Measurements from ENCODE around the gene FOXP1.

FOXP1 gene

GRCh38 chr3:71618538-71618937 lies 35.0 kb upstream of the FOXP1 start:
- no peak for DNase-seq (ENCODE audit: low read depth)
- no peak for TF ChIP-seq CTCF (IDR thresholded peaks at IDR 0.05; ENCODE audit: low read depth, low read length, missing control alignments)
- no peak overlapping the region for H3K4me3 ChIP-seq (ENCODE audit: low read depth, low read length)

- no peak for DNase-seq (ENCODE audit: low read depth)
- H3K4me3 ChIP-seq (ENCODE audit: low read depth, low read length), result no peak overlapping the region
- TF ChIP-seq CTCF (IDR thresholded peaks at IDR 0.05; ENCODE audit: low read depth, low read length, missing control alignments), result no peak
Measured at GRCh38 chr3:71616571-71617021, 33.1 kb upstream of the FOXP1 start.

GRCh38 chr3:71614869-71615268 lies 31.3 kb upstream of the FOXP1 start:
- H3K4me3 ChIP-seq (ENCODE audit: low read depth, low read length), result no peak overlapping the region
- no peak for DNase-seq (ENCODE audit: low read depth)
- no peak for TF ChIP-seq CTCF (IDR thresholded peaks at IDR 0.05; ENCODE audit: low read depth, low read length, missing control alignments)

GRCh38 chr3:71614426-71614825 lies 30.9 kb upstream of the FOXP1 start:
- DNase-seq (ENCODE audit: low read depth), result no peak
- TF ChIP-seq CTCF (IDR thresholded peaks at IDR 0.05; ENCODE audit: low read depth, low read length, missing control alignments), result no peak
- no peak overlapping the region for H3K4me3 ChIP-seq (ENCODE audit: low read depth, low read length)

GRCh38 chr3:71611099-71611498 lies 27.6 kb upstream of the FOXP1 start:
- no peak for TF ChIP-seq CTCF (IDR thresholded peaks at IDR 0.05; ENCODE audit: low read depth, low read length, missing control alignments)
- no peak for DNase-seq (ENCODE audit: low read depth)
- H3K4me3 ChIP-seq (ENCODE audit: low read depth, low read length), result no peak overlapping the region

GRCh38 chr3:71607364-71607763 lies 23.8 kb upstream of the FOXP1 start:
- DNase-seq (ENCODE audit: low read depth), result no peak
- no peak for TF ChIP-seq CTCF (IDR thresholded peaks at IDR 0.05; ENCODE audit: low read depth, low read length, missing control alignments)
- H3K4me3 ChIP-seq (ENCODE audit: low read depth, low read length), result no peak overlapping the region

GRCh38 chr3:71606582-71606981 lies 23.1 kb upstream of the FOXP1 start:
- DNase-seq (ENCODE audit: low read depth), result no peak
- H3K4me3 ChIP-seq (ENCODE audit: low read depth, low read length), result no peak overlapping the region
- TF ChIP-seq CTCF (IDR thresholded peaks at IDR 0.05; ENCODE audit: low read depth, low read length, missing control alignments), result no peak

All from GM12864 (cell line).